Measurements from ENCODE around the gene TWF1. TPM values are rescaled to one million over a fixed set of nuclear protein-coding genes. Genes with fewer than 3 reads are reported as not detected.

The TWF1 gene
- total RNA-seq = 95.7 and 165 TPM in 2 replicates

GRCh38 chr12:43805860-43806736 is at the start of gene TWF1:
Gene TWF1 (minus strand): TSS chr12:43806317. CDS start chr12:43806245, 72 bp downstream.

DNA sequence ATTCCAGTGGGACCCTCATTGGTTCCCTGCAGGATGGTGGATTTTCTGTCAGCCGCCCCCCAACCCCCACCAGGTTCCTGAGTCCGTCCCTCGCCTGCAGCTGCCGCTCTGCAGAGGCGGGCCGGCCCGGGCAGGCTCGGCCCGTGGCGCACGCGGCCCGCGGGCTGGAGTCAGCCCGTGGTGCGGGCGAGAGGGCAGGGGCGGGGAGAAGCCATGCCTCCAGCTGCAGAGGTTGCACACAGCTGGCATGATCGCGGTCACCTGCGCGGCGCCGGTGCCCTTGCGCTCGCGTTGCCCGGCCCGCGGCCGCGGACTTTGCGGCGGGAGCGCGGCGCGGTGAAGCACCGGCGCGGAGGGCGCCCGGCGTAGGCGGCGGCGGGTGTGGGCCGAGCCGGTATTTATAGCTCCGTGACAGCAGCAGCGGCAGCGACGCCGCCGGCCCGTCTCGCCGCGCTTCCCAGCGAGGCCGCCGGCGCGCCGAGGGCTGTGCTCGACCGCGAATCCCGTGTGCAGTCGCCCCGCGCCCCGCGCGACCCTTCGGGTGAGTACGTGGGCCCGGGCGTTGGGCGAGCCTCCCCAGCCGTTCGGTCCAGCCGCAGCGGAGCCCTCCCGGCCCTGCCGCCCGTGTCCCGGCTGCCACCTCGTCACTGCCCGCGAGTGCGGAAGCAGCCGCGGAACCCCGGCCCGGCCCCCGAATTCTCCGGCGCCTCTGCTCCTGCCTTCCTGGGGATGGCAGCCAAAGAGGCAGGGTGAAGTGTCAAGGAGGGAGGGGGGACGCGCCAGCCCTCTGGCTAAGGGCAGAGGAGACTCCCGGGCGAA is 29.7 kb upstream of the TWF1 start, which contains the start of gene TMEM117:
Gene TMEM117, plus strand, starts transcription at position 426 of the 819 bp plus-strand sequence.

GRCh38 chr12:43758728-43759563 is 47.2 kb downstream of the TWF1 start, which contains the start of the genes IRAK4 and PUS7L:
Gene IRAK4 (plus strand): TSS chr12:43758951. CDS start chr12:43768112, 9,161 bp downstream.
Gene PUS7L (minus strand): TSS chr12:43758790. CDS start chr12:43755245, 3,545 bp downstream.

Other genes with a start within 250 kb of the TWF1 start
- gene PUS7L, start 47.5 kb downstream of the TWF1 start, total RNA-seq = 6.8 and 14.0 TPM in 2 replicates
- gene IRAK4, start 47.4 kb downstream of the TWF1 start, total RNA-seq = 16.9 and 20.6 TPM in 2 replicates
- gene TMEM117, start 29.8 kb upstream of the TWF1 start, total RNA-seq = 7.5 and 8.9 TPM in 2 replicates

Data from dermis lymphatic vessel endothelial cell (primary cell).